Measurements from ENCODE around the gene KLF1. TPM values are rescaled to one million over a fixed set of nuclear protein-coding genes. Genes with fewer than 3 reads are reported as not detected.
A peak's percentile ranks its signal among the peaks of the same experiment; 100 is the strongest.

KLF1 gene
- total and polyA plus RNA-seq, 2 of the 13 experiments (the other 11 are each of a cell fraction or from before 2014, with no cell fraction given): not detected

DNA sequence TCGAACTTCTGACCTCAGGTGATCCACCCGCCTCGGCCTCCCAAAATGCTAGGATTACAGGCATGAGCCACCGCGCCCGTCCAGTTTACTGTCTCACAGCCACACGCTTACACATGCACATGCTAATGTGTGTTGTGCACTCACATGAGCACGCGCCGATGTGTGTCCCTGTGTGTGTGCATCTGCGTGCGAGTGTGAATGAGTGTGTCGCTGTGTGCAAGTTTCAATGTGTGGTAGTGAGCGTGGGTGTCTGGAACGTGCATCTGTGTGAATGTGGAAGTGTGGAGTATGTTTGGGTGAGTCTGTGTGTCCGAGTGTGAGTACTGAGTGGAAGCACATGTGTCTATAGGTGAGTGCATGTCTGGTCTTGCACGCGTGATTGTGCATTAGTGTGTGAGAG lies 44.5 kb downstream of the KLF1 start:
- H3K27me3 ChIP-seq (ENCODE audit: control insufficient read depth in 1 of 2, insufficient read depth in 2 of 2, low read length in 2 of 2): no peaks in the 10 kb centered on the region; a peak in 1 of 5 replicates
- CTCF ChIA-PET (ENCODE audit: low intra/inter-chr PET ratio, low total read pairs): no interaction called here
- intact Hi-C loops (cut with micrococcal nuclease; ENCODE audit: unreplicated experiment): no loop called here

DNA sequence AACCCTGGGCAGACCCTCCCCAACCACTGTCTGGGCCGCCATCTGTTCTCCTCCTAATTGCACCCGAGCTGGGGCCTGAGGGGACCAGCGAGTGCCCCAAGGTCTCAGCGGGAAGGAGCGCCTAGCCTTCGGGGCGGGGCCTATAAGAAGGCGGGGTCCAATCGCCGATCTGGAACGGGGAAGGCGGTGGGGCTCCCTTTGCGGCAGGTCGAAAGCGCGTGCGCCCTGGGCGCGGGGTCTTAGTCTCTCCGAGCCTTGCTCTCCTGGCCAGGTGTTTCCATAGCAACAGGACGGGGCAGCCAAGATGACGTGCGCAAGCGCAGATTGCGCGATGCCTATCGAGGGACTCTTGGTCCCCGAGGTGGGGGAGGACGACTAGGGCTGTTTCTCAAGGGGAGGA lies 45.9 kb downstream of the KLF1 start:
- WGBS (ENCODE audit: low lambda C conversion rate): 70% methylated on average over 29 of the region's 29 CpGs
- Histone ChIP-seq H3K27me3 (ENCODE audit: control insufficient read depth in 1 of 2, insufficient read depth in 2 of 2, low read length in 2 of 2) (no peaks in the 10 kb centered on the region; a peak in 1 of 5 replicates), H3K4me1 (ENCODE audit: insufficient read depth, low read length) (peaks cover 22% of the 10 kb centered on the region), H2AFZ (ENCODE audit: low read length) (no peak overlapping the region), H3K27ac (ENCODE audit: extremely low read length, insufficient read depth, low read length) (no peak overlapping the region), H3K9me3 (ENCODE audit: low read length) (no peaks in the 10 kb centered on the region), H3K9ac (ENCODE audit: insufficient read depth, low read depth, low read length) (no peak overlapping the region), H3K4me3 (replicated peaks in 1 of 3; ENCODE audit: insufficient read depth in 1 of 3, low read depth in 2 of 3, low read length in 3 of 3) (peak overlapping the region in 1 of 3 experiments; percentile 26; a peak in 1 of 6 replicates), H3K4me2 (ENCODE audit: low read depth, low read length) (0 out of 2 replicates have a peak overlapping the region, but pooled peaks have one; percentile 10), H3K79me2 (ENCODE audit: insufficient read depth, low read length) (no peaks in the 10 kb centered on the region), H4K20me1 (ENCODE audit: insufficient read depth, low read length) (no peaks in the 10 kb centered on the region), H3K36me3 (replicated peaks in 1 of 2; ENCODE audit: control insufficient read depth in 1 of 2, insufficient read depth in 2 of 2, low read length in 2 of 2) (no peaks in the 10 kb centered on the region)
- intact Hi-C loops (cut with micrococcal nuclease; ENCODE audit: unreplicated experiment): no loop called here
- BruUV-seq (replicated peaks): no TSS peak
- FAIRE-seq: no peak
- no peak for ATAC-seq
- POLR2A ChIA-PET: no interaction called here
- in situ Hi-C loops (cut with HindIII; ENCODE audit: extremely low pct_ligation_motif_present, low pct_unique_long_range_greater_than_20kb): no loop called here
- CTCF ChIA-PET (ENCODE audit: low intra/inter-chr PET ratio, low total read pairs): no interaction called here
- no peak for DNase-seq (ENCODE audit: low spot score)
- TF ChIP-seq ZNF34 (CRISPR knock-in tag; IDR thresholded peaks at IDR 0.05; ENCODE audit: borderline replicate concordance) (no peak), RFX1 (IDR thresholded peaks at IDR 0.05) (peak; percentile 24; the same call in 1 of the 2 replicates)

More for the DNA sequence above, 44.5 kb downstream of the KLF1 start:
- no peaks in the 10 kb centered on the region for H3K79me2 ChIP-seq (ENCODE audit: insufficient read depth, low read length)
- no peak overlapping the region for H3K9ac ChIP-seq (ENCODE audit: insufficient read depth, low read depth, low read length)
- TF ChIP-seq PITX1 (CRISPR knock-in tag; IDR thresholded peaks at IDR 0.05): no peak
- TF ChIP-seq, protein P1, sequence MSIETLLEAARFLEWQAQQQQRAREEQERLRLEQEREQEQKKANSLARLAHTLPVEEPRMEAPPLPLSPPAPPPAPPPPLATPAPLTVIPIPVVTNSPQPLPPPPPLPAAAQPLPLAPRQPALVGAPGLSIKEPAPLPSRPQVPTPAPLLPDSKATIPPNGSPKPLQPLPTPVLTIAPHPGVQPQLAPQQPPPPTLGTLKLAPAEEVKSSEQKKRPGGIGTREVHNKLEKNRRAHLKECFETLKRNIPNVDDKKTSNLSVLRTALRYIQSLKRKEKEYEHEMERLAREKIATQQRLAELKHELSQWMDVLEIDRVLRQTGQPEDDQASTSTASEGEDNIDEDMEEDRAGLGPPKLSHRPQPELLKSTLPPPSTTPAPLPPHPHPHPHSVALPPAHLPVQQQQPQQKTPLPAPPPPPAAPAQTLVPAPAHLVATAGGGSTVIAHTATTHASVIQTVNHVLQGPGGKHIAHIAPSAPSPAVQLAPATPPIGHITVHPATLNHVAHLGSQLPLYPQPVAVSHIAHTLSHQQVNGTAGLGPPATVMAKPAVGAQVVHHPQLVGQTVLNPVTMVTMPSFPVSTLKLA (IDR thresholded peaks at IDR 0.05): peak; percentile 50
- TF ChIP-seq SOX5 (CRISPR knock-in tag; IDR thresholded peaks at IDR 0.05; ENCODE audit: borderline replicate concordance): no peak
- H3K4me3 ChIP-seq (replicated peaks in 1 of 3; ENCODE audit: insufficient read depth in 1 of 3, low read depth in 2 of 3, low read length in 3 of 3): no peak overlapping the region
- peaks cover 13% of the 10 kb centered on the region for H3K4me1 ChIP-seq (ENCODE audit: insufficient read depth, low read length)
- no peak overlapping the region for H3K27ac ChIP-seq (ENCODE audit: extremely low read length, insufficient read depth, low read length)
- in situ Hi-C loops (cut with HindIII; ENCODE audit: extremely low pct_ligation_motif_present, low pct_unique_long_range_greater_than_20kb): no loop called here
- no peak for DNase-seq (ENCODE audit: low spot score)
- no peak for FAIRE-seq
- no peak overlapping the region for H3K4me2 ChIP-seq (ENCODE audit: low read depth, low read length)
- WGBS (ENCODE audit: low lambda C conversion rate): 88% methylated on average over 18 of the region's 18 CpGs
- POLR2A ChIA-PET: no interaction called here
- no peak for ATAC-seq
- no peaks in the 10 kb centered on the region for H4K20me1 ChIP-seq (ENCODE audit: insufficient read depth, low read length)
- no TSS peak for BruUV-seq (replicated peaks)
- no peaks in the 10 kb centered on the region for H3K36me3 ChIP-seq (replicated peaks in 1 of 2; ENCODE audit: control insufficient read depth in 1 of 2, insufficient read depth in 2 of 2, low read length in 2 of 2)
- H2AFZ ChIP-seq (ENCODE audit: low read length): no peak overlapping the region
- no peaks in the 10 kb centered on the region for H3K9me3 ChIP-seq (ENCODE audit: low read length)
